GM21619 (cell line): ENCODE measurements around the gene GHITM.

Source experiments
- ATAC-seq: cut with Tn5 transposase; IDR thresholded peaks from one replicate; pipeline ENCODE4 v1.9.1; 2021; ENCODE audit not compliant: unreplicated experiment

GHITM gene

DNA sequence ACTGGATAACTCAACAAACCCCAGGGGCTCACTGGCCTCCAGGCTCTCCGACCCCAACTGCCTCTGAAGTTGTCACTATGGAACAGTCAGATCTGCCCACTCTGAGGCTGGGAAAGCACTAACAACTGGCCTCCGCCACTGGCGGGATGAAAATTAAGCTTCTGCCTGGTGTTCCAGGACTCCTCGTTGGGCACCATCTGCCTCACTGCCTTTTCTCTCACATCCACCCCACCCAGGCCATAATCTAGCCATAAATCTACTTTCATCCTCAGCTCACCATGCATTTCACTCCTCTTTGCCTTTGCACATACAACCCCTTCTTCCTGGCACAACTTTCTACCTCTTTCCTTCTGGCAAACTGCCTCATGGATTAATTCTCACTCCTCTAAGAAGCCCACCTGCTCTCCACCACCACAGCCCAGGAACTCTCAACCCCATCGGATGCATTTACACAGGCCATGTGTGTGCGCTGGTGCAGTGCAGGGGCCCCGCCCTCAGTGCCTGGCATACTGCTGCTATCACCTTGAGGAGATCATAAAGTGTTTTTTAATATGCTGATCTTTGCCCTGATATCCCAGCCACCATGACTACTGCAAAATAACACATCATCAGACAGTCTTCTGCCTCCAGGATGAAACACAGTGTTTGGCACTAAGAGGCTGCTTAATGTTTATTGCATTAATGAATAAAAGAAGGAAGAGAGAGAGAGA is 59.1 kb downstream of the GHITM start:
- ATAC-seq: no peak

DNA sequence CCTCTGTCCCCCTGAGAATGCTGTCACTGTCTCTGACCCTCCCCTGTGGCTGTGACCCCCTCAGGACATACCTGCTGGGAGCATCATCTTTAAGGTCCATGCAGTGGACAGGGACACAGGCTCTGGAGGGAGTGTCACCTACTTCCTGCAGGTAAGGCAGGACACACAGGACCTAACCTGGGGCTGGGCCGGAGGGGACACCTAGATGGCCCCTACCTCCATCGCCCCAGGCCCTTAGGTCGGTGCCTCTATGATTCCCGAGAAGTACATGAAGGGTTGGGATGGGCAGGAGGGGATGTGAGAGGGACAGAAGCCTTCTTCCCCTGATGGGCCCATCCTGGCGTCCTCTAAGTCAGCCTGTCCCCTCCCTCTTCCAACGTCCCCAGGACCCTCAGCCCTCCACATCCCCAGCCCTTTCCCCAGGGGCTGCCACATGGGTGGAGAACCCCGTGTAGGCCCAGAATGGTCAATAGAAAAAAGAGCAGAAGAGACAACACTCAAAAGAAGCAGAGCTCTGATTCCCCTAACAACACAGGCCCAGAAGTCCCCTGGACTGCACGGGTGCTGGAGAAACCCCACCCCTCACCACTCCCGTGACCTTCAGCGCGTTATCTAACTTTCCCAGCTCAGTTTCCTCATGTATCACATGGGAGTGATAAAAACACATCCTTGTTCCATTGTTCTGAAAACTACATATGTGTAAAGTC is 61.4 kb downstream of the GHITM start:
- ATAC-seq: no peak

DNA sequence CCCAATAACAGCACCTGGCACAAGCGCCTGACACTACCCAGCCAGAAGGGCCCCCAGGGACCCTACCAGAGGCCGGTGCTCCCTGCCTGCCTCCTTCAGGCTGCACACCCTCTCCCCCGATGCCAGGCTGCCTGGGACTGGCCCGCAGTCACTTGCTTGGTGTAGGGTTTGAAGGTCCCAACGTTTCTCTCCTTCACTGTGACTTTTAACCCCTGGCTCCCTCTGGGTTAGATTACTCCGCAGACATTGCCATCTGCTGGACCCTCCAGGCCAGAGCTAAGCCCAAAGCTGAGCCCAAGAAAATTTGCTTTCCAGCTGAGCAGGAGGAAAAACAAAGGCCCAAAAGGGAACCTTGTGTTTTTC is 61.9 kb downstream of the GHITM start:
- ATAC-seq: no peak

DNA sequence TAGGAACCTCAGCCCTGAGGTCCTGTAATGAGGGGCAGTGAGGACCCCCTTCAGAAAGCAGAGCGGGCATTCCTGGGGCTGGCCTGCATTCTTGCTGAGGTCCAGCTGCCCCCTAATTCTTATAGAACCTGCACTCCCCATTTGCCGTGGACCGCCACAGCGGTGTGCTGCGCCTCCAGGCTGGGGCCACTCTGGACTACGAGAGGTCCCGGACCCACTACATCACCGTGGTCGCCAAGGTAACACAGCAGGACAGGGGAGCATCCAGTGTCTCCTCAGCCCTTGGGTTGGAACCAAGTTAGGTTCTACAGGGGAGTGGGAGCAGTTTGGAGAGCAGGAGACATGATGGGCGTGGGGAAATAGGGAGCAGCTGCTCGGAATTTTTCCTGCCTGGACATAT is 62.4 kb downstream of the GHITM start:
- ATAC-seq: no peak

DNA sequence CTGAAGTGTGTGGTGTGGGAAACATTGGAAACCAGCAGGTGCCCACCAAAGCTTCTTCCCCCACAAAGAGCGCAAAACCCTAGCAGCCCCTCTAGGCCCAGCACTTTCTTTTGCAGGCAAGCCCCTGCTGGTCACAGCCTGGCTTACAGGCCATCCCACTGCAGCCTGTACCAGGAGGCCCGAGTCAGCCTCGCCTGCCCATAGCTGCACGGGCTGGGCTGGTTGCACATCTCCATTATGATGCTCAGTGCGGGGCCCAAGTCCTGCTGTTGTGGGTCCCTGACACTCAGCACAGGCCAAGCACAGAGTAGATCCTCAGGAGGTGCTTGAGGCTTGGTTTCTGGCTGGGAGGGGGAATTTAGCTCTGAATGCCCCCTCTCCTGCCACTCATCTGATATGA is 63.0 kb downstream of the GHITM start:
- ATAC-seq: no peak
